GM12878 (cell line): ENCODE data around the gene GSG1L. TPM values are rescaled to one million over a fixed set of nuclear protein-coding genes. Genes with fewer than 3 reads are reported as not detected.

Experiments
- ATAC-seq: fragments of 200-7000 bp; cut with Tn5 transposase; 3 replicates; pipeline ENCODE4 v1.9.1; 2020; ENCODE audit warnings: mild to moderate bottlenecking, moderate library complexity
- BruUV-seq: library from RNA; stranded (reverse); fragments of 400-500 nt; replicated peaks from 2 replicates; lab custom pipeline; 2021; lab: Mats Ljungman, UMichigan
- CTCF ChIA-PET: fragments of 300-600 bp; sonication (Branson Sonifier 250); formaldehyde crosslinking; extraction: SDS; loops from one replicate; lab custom pipeline; 2021; ENCODE audit warnings: inconsistent platforms; lab: Yijun Ruan, JAX
- POLR2A ChIA-PET: fragments of 350-600 bp; formaldehyde crosslinking; extraction: SDS; loops from one replicate; lab custom pipeline; 2021; ENCODE audit warnings: inconsistent platforms; lab: Charles Lee
- RAD21 ChIA-PET: fragments of 300-600 bp; sonication (Branson Sonifier 250); formaldehyde crosslinking; loops from one replicate; lab custom pipeline; 2023; ENCODE audit warnings: antibody characterized with exemption; ENCODE audit not compliant: unreplicated experiment; lab: Charles Lee
- SMC1A ChIA-PET: fragments of 300-600 bp; sonication (Branson Sonifier 250); formaldehyde crosslinking; loops from one replicate; lab custom pipeline; 2023; ENCODE audit not compliant: unreplicated experiment, uncharacterized antibody; lab: Charles Lee
- DNase-seq: peaks from one replicate; pipeline ENCODE4 v3.0.0-alpha.2; 2011; ENCODE audit warnings: low read depth, low spot score
- FAIRE-seq: peaks from 3 replicates; lab custom pipeline; 2011; peaks lifted over from hg19 to GRCh38; lab: Jason Lieb, UNC
- H2AFZ ChIP-seq: 2 replicates; pipeline ENCODE4 v1.6.0; 2011; ENCODE audit warnings: low read depth, low read length, control low read depth; ENCODE audit not compliant: control insufficient read depth
- H3K27ac ChIP-seq: 2 replicates; pipeline ENCODE4 v1.5.1; 2011; ENCODE audit warnings: control low read depth; ENCODE audit not compliant: control insufficient read depth, insufficient read depth
- H3K27me3 ChIP-seq, 2 experiments: replicated peaks in 1 of 2; 2 replicates each; pipeline versions ENCODE4 v1.6.0 to v1.6.1; 2011; ENCODE audit warnings: low read length in 1 of 2; ENCODE audit not compliant: control insufficient read depth in 2 of 2, insufficient read depth in 2 of 2
- H3K36me3 ChIP-seq, 2 experiments: 2 replicates each; pipeline ENCODE4 v1.5.1; 2011; ENCODE audit warnings: low read length in 1 of 2; ENCODE audit not compliant: control insufficient read depth in 2 of 2, insufficient read depth in 2 of 2
- H3K4me1 ChIP-seq: 2 replicates; pipeline ENCODE4 v1.6.1; 2011; ENCODE audit warnings: mild to moderate bottlenecking, low read length, moderate library complexity, mixed read lengths; ENCODE audit not compliant: control insufficient read depth, insufficient read depth
- H3K4me2 ChIP-seq: 2 replicates; pipeline ENCODE4 v1.6.0; 2011; ENCODE audit warnings: control low read depth; ENCODE audit not compliant: control insufficient read depth, insufficient read depth
- H3K4me3 ChIP-seq: fragments of 200-600 bp; sonication (generic); 2 replicates; pipeline ENCODE4 v1.5.1; 2016
- H3K79me2 ChIP-seq: 2 replicates; pipeline ENCODE4 v1.6.0; 2011; ENCODE audit warnings: low read length; ENCODE audit not compliant: control insufficient read depth, insufficient read depth
- H3K9ac ChIP-seq: 2 replicates; pipeline ENCODE4 v1.8.0; 2011; ENCODE audit warnings: low read length, control low read depth, mixed read lengths; ENCODE audit not compliant: control insufficient read depth, insufficient read depth
- H3K9me3 ChIP-seq: replicated peaks from 3 replicates; pipeline ENCODE4 v1.5.1; 2011; ENCODE audit warnings: mild to moderate bottlenecking, low read length; ENCODE audit not compliant: control insufficient read depth, insufficient read depth
- H4K20me1 ChIP-seq: 2 replicates; pipeline ENCODE4 v1.6.0; 2011; ENCODE audit not compliant: control insufficient read depth, insufficient read depth
- BHLHE40 ChIP-seq, 2 experiments: fragments of 450-650 bp in 1 of 2; IDR thresholded peaks; 2 replicates each; pipeline ENCODE4 v1.6.1; 2011 to 2017; ENCODE audit warnings: low read depth in 2 of 2, borderline replicate concordance in 1 of 2, improper control_type of control experiment in 1 of 2, low read length in 1 of 2, mild to moderate bottlenecking in 1 of 2
- CUX1 ChIP-seq: IDR thresholded peaks from 2 replicates; pipeline ENCODE4 v1.6.1; 2012; ENCODE audit warnings: improper control_type of control experiment, low read depth, low read length; ENCODE audit not compliant: insufficient replicate concordance
- E2F4 ChIP-seq: IDR thresholded peaks from 2 replicates; pipeline ENCODE4 v1.6.1; 2012; ENCODE audit warnings: low read depth, low read length, improper control_type of control experiment
- MLLT1 ChIP-seq: fragments of 450-650 bp; IDR thresholded peaks from 2 replicates; pipeline ENCODE4 v1.6.1; 2016; ENCODE audit warnings: mild to moderate bottlenecking
- MTA2 ChIP-seq: fragments of 450-650 bp; IDR thresholded peaks from 2 replicates; pipeline ENCODE4 v1.6.1; 2016; ENCODE audit warnings: low read depth, mild to moderate bottlenecking, moderate library complexity
- RCOR1 ChIP-seq: conservative IDR thresholded peaks from 2 replicates; pipeline ENCODE4 v1.6.1; 2012; ENCODE audit warnings: low read depth, low read length, improper control_type of control experiment
- SP1 ChIP-seq: IDR thresholded peaks from one replicate; pipeline ENCODE4 v1.6.1; 2011; ENCODE audit warnings: low read depth, low read length
- SREBF1 ChIP-seq: IDR thresholded peaks from 2 replicates; pipeline ENCODE4 v1.6.1; 2012; ENCODE audit warnings: mild to moderate bottlenecking, low read length
- YBX1 ChIP-seq: fragments of 450-650 bp; IDR thresholded peaks from 2 replicates; pipeline ENCODE4 v1.6.1; 2016; ENCODE audit warnings: antibody characterized with exemption
- WGBS: methylation state at CpG from one replicate; pipeline ENCODE4 v1.1.6; 2016; ENCODE audit warnings: low lambda C conversion rate; ENCODE audit not compliant: insufficient replicate concordance, insufficient coverage; ENCODE audit errors: missing lambda C conversion rate; 5-methylcytosine and 5-hydroxymethylcytosine counted together
- in situ Hi-C: fragments of 300-500 bp; cut with MboI; formaldehyde crosslinking; loops from 9 replicates; pipeline ENCODE4 v1.14.3; 2018; ENCODE audit warnings: mixed read lengths
- intact Hi-C: fragments of 100-400 bp; cut with micrococcal nuclease; formaldehyde crosslinking; loops from one replicate; pipeline ENCODE4 v1.14.2; 2022; ENCODE audit not compliant: unreplicated experiment
- polyA plus RNA-seq, 11 experiments: library from polyadenylated mRNA; depleted of rRNA in 4 of 11; unstranded in 6 of 11; stranded (reverse) in 5 of 11; fragments of >200 nt; fragmentation: Nextera tagmentation in 4 of 11; fragmentation: Illumina TruSeq in 1 of 11; extraction: Ambion mirVana in 4 of 11; extraction: Trizol in 1 of 11; gene quantifications; 1 replicate in 1 of 11; 2 replicates in 10 of 11; pipeline versions ENCODE4 v1.2.1 to v1.2.3, GENCODE V29; 2011 to 2016; ENCODE audit warnings: inconsistent platforms in 2 of 11, missing spikeins in 2 of 11, low read depth in 1 of 11
- total RNA-seq, 4 experiments: library from RNA; depleted of rRNA in 3 of 4; stranded (reverse); fragments of >200 nt in 3 of 4; fragmentation: Illumina TruSeq in 1 of 4; extraction: Trizol in 1 of 4; gene quantifications; 2 replicates each; pipeline versions ENCODE4 v1.2.1 to v1.2.3, GENCODE V29; 2013 to 2021

The GSG1L gene
- total and polyA plus RNA-seq, 10 of the 15 experiments (the other 5 are each of a cell fraction or from before 2014, with no cell fraction given): not detected

GRCh38 chr16:27929818-27930217 is 133.7 kb downstream of the GSG1L start (continued):
- no peak for TF ChIP-seq CUX1

DNA sequence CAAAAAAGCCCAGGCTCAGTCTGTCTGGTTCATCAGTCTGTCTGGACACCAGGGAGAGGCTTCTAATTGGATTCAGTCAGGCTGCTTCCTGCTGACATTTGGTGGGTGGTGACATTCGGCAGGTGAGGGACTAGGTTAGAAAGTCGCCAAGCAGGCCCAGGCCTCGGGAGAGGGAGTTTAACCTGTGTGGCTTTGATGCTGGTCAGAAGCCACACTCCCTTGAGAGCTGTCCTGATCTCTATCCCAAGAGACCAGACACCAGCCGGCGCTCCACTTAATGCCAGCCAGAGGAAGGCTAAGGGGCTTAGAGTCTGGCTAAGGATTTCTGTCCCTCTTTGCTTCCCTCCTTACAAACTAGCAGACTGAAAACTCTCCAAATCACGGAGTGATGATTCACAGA is 135.0 kb downstream of the GSG1L start:
- no peaks in the 10 kb centered on the region; a peak in 1 of 4 replicates for H3K27me3 ChIP-seq
- WGBS: 6% methylated on average over 6 of the region's 6 CpGs
- H3K9ac ChIP-seq: no peak overlapping the region
- H2AFZ ChIP-seq: no peak overlapping the region
- in situ Hi-C loops (no loop called here), intact Hi-C loops (no loop called here)
- no peaks in the 10 kb centered on the region for H3K9me3 ChIP-seq
- CTCF ChIA-PET: no interaction called here
- FAIRE-seq: no peak
- H3K4me2 ChIP-seq: no peak overlapping the region
- RAD21 ChIA-PET: no interaction called here
- H3K36me3 ChIP-seq: no peaks in the 10 kb centered on the region
- SMC1A ChIA-PET: no interaction called here
- no peak overlapping the region for H3K4me3 ChIP-seq
- BruUV-seq: no TSS peak
- DNase-seq: no peak
- POLR2A ChIA-PET: no interaction called here
- H4K20me1 ChIP-seq: no peaks in the 10 kb centered on the region
- H3K79me2 ChIP-seq: no peaks in the 10 kb centered on the region
- no peak overlapping the region for H3K27ac ChIP-seq
- H3K4me1 ChIP-seq: no peaks in the 10 kb centered on the region
- no peak for ATAC-seq
- TF ChIP-seq SREBF1: no peak
- no peak for TF ChIP-seq SP1
- no peak for TF ChIP-seq MTA2
- no peak for TF ChIP-seq YBX1
- TF ChIP-seq CUX1: no peak
- no peak for TF ChIP-seq RCOR1
- no peak for TF ChIP-seq E2F4
- no peak for TF ChIP-seq MLLT1
- no peak for TF ChIP-seq BHLHE40 (IDR thresholded peaks at IDR 0.05; ENCODE audit: borderline replicate concordance in 1 of 2, low read depth in 2 of 2, low read length in 1 of 2)
